Measurements from ENCODE around the gene DKK3.

Gene DKK3

DNA sequence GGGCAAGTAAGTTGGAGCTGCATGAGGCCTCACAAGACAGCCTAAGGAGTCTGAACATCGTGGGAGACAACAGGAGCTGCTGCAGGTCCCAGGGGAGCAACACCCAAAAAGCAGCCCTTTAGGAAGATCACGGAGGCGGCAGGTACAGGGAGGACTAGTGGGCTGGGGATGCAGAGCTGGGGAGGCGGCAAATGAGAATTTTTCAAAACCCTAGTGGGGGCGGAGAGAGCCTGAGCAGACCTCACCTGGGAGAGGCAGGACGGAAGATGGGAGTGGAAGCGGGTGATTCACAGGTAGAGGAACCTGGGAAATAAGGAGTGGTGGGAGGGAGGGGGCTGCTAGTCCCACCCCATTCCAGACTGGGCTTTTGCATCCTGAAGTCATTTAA, 42.1 kb downstream of the DKK3 start:
- DNase-seq, result no peak

DNA sequence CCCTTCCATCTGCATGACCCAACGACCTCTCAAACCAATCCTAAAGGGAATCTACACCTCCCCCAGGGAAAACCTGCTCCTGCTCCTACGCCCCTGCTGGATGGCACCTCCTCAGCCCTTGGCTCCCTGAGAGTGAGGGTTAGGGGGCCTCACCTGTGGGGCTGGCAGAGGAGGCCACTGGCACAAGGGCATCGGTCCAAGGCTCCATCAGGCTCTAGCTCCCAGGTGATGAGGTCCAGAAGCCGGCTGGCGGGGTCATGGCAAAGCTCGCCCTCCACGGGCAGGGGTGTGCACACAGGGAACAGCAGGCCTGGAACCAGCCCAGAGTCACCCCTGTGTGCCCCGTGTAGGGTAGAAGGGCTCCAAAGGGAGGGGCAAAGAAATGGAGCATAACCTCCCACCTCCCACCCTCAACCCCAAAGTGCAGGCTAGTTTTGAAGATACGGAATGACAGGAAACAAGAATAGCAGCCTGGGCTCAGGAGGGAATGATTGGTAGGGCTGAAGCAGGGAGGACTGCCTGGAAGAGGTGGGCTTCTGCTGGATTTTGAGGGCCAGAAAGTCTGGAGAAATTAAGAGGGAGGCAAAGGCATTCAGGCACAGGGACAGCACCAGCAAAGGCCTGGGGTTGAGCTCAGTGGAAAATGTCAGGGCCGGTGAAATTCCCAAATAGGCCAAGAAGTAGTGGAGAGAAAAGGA, 42.6 kb downstream of the DKK3 start:
- DNase-seq, result no peak

DNA sequence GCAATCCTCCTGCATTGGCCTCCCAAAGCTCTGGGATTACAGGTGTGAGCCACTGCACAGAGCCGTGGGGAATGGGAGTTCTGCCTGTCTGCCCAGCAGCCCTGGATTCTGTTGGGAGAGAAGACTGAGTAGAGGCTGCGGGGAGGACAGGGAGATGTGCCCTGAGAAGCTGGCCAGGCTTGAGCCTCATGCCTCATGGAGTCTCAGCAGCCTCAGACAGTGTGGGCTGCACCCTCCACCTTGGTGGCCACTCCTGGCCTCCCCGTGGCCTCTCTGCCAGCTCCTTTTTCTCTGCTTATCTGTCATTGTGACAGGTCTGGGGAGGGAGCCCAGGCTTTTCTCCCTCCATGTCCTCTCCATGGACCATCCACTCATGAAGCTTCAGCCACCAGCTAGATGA, 43.2 kb downstream of the DKK3 start:
- no peak for DNase-seq

DNA sequence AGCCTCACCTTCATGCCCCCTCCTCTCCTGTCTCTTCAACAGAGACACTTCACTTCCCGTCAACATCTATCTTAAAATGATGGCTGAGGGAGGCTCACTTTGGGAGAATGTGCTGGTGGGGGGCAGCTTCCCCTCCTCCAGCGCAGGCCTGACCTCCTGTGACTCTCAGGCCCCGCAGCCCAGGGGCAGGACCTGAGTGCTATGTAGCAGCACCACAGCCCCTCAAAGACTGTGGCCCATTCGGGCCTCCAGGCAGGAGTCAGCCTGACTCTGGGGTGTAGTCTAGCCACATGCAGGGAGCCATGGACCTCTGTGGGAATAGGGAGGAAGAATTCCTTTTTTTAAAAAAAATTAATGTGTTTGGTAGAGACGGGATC, 43.7 kb downstream of the DKK3 start:
- no peak for DNase-seq

DNA sequence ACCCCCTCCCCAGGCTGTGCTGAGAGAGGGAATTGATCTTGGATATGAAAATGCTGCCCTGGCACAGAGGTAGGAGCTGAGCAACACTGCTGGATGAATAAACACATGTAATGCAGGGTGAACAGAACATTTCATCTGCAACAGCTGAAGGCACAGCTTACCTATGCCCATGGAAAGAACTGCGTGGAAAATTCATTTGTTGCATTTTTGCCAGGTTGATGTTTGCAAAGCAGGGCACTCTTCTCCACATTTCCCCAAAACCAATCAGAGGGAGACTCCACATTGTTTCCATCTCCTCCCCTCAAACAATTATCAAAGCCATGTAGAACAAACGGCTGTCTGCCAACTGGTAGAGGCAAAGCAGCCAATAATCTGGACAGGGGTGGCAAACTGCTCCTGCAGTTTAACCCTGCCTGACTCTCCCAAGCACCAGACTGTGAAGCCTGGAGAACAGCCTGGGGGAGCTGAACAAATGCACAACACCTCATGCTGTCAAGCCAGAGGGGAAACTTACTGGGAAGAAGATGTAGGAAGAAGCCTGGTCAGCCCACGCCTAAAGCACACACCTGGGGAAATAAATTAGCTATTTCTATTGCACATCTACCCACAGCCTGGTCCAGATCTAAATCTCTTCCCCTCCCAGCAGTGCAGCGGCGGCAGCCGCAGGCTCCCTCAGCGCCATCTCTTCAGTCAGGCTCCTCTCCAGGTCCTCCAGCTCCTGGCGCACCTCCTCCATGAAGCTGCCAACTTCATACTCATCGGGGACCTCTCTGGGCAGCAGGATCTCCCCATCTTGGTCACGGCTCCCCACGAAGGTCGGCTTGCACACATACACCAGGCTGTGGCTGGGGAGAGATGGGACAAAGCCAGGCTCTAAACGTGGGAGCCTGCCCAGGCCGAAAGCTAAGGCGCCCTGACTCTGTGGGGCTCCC, 44.3 kb downstream of the DKK3 start:
- no peak for DNase-seq

DNA sequence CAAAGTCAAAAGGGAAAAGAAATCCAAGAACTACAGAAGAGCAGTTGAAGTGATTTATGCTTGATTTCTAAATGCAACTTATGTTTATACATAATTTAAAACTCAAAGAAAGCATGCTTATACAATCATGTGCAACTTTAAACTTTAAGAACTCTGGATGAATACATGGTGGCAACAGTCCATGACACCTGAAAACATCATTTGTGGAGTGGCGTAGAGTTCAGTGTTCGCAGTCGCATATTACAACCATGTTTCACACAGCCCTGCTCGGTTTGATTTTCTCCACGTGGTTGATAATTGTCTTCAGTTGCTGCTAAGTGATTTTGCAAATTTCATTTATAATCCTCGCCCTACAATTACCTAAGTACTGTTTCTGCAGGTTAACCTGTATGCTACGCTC, 45.4 kb downstream of the DKK3 start:
- DNase-seq, result no peak

DNA sequence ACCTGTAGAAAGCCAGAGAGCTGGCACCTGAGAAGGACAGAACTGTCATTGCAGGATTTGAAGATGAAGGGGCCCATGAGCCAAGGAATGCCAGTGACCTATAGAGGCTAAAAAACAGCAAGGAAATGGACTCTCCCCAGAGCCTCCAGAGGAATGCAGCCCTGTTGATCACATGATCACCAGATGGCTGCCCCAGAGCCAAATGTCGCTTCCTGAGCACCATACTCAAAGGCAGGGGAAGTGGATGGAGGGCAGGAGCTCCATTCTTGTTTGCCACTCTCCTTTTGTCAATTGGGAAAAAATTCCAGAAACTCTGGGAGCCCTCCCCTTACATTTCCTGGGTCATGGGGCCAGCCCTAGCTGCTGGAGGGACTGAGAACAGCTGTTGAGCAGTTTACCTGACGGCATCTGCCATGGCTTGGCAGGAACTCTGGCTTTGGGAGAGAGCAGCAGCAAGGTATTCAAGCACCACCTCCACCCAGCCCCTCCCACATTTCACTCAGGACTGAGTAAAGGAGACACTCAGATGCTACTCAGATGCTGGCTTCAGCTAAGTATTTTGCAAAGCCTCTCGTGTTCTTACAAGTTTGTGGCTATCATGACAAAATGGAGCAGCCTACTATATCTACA, 46.9 kb downstream of the DKK3 start:
- DNase-seq, result no peak

DNA sequence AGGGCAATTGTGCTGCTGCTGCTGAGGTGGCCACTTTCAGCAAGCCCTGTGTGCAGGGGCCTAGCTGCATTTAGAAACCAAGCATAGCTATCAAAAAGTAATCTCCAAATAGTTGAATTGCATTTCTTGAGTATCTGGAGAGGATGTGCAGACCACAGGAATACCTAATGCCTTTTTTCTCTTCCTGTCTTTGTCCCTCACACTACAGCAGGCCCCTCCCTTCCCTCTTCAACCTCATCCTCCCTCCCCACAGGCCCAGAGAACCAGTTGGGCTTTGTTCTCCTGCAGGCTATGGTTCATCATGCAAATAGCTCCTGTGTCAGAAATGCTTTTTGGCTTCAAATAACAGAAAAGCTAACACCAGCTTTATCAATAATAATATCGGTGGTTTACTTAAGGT, 47.7 kb downstream of the DKK3 start:
- no peak for DNase-seq

DNA sequence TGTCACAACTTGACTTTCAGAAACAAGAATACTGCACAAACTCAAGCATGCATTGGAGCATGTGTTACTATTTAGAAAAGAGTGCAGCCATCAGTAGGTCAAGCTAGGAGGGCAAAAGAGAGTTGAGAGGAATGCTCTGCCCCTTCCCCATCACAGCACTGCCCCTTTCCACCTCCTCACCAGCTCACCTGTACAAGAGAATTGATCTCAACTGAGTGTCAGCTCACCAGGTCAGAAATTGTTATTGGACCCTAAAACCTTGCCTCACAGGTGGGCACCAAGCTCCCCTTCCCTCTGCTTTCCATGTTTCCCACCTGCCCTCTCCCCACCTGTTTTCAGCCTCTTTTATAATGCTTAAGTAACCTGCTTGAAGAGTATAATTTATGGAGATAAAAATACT, 48.8 kb downstream of the DKK3 start:
- DNase-seq, result no peak

DNA sequence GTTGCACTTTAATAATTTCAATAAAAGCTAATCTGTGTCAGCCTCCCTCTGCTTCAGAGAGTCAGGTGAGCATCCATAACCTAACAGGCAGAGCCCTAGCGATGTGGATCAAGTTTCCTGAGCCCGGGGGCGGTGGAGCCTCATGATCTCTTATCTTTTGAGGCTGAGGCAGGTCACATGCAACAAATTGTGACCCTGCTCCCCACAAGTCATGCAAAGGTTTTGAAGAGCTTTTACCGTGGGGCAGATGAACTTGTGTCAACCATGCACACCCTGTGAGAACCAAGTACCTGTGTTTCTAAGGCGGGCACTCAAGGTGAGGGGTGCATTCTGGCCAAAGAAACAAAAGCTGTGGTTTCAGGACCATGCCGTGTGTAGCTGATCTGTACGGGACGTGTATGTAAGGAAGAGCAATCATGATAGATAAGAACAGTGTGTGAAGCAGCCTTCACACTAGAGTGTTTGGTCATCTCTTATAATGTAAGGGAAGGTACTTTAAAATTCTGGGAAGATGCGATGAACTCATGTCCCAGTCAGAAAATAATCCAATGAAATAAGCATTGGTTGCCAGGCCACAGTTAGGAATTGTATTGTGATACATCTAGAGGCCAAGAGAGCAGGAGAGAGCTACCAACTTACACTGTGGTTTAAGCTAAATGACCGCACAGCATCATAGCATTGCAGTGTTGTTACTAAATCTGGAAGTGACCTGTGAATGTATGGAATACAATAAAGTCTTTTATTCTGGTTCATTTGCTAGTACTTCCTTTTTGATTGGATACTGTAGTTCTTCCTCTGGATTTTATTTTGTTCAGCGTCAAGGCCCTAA, 49.8 kb downstream of the DKK3 start:
- DNase-seq, result no peak

DNA sequence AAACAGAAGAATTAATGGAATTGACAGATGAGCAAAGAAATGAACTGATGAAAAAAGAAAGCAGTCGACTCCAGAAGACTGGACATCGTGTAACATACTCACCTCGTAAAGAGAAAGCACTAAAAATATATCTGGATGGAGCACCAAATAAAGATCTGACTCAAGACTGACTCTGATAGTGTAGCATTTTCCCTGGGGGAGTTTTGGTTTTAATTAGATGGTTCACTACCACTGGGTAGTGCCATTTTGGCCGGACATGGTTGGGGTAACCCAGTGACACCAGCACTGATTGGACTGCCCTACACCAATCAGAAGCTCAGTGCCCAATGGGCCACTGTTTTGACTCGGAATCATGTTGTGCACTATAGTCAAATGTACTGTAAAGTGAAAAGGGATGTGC, 52.4 kb downstream of the DKK3 start:
- DNase-seq, result no peak

DNA sequence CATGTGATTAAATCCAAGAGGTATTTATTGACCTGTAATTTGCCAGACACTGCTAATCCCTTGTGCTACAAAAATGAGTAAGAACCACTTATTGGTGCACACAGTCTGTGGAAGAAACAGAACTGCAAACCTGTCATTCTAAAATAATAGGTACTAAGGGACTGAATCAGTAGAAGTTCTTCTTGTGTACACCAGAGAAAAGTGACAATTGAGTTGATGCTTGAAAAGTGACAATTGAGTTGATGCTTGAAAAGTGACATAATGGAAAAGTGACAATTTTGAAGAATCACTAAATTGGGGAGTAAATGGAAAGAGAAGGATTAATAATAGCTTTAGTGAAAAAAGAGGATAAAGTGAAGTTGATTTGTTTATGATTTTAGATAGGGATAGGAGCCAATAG, 56.4 kb downstream of the DKK3 start:
- DNase-seq, result no peak

DNA sequence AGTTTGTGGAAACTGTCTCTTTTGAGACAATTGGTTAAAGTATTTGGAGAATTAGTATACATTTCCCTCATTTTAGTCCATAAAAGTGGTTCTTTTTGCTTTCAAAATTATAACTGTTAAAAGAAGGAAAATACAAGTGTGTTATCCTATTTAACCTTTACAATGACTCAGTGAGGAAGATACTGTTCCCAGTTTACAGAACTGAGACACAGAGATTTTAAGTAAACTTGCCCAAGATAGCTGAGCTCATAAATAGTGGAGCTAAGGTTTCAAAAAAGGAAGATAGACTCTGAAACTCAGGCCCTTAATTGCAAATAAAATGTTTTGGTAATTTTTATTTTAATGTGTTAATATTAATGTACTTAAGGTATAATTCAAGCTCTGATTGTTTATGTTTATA, 58.9 kb downstream of the DKK3 start:
- no peak for DNase-seq

DNA sequence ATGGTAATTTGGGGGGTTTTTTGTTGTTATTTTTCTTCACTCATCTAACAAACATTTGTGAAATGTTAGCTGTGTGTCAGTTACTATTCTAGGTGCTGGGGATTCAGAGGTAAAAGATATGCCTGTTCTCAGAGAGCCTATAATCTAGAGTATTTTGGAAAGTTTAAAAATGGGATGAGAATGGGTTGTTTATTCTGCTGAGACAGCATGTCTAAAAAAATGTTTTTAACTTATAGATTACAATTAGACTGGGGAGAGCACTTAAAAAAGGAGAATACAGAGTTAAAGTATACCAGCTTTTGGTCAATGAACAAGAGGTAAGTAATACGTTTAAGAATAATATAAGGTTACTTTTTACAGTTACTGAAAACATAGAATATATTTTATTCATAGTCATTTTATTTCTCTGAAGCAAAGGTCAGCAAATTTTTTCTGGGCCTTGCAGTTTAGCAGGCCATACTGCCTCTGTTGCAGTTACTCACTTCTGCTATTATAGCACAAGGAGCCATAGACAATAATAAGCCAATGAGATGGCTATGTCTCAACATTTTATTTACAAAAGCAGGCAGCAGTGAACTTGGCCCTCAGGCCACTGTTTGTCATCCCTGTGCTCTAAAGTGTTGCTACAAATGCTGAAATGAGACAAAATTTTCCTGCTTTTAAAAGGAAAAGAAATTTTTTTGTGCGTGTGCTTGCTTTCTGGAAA, 60.0 kb downstream of the DKK3 start:
- DNase-seq, result no peak

DNA sequence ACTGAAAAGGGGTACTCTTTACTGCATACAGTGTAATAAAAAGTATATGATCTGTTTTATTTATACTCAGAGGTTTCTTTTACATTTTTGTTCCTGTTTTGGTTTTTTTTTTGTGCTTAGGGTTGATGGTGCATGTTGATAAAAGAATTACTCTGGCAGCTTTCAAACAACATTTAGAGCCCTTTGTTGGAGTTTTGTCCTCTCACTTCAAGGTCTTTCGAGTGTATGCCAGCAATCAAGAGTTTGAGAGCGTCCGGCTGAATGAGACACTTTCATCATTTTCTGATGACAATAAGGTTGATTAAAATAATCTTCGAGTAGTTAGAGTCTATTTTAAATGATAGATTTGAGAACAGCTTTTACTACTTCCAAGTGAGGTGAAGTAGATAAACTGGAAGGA, 60.6 kb downstream of the DKK3 start:
- no peak for DNase-seq

DNA sequence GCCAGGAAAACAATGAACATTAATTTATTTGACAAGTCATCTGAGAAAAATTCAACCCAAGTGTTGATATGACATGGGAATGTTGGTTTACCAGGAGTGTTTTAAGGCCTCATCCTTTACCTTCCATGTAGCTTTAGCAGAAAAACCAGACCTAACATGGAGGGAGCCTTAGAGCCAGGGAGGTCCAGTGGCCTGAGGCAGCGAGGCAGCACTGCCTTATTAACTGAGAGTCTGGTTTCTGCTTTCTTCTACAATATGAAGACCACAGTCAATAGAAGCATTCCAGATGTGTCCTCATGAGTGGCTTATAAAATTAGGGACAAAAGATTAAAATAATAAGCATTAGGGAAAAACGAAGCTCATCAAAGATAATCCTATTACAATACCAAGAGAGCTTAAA, 61.5 kb downstream of the DKK3 start:
- no peak for DNase-seq

DNA sequence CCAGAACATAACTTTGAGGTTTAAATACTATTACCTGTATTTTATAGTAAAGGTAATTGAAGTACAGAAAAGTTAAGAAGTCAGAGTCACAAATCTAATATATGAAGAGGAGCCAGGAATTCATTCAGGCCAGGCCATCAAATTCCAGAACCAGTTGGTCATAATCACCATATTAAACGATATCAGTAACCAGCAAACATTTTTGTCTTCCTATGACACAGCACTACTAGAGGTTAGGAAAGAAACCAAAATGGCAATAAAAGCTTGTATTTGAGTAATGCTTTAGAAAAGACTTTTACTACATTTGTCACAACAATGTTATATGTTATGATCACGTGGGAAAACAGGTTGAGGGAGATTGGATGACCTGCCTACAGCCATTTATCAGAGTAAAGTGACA, 62.2 kb downstream of the DKK3 start:
- DNase-seq, result no peak

DNA sequence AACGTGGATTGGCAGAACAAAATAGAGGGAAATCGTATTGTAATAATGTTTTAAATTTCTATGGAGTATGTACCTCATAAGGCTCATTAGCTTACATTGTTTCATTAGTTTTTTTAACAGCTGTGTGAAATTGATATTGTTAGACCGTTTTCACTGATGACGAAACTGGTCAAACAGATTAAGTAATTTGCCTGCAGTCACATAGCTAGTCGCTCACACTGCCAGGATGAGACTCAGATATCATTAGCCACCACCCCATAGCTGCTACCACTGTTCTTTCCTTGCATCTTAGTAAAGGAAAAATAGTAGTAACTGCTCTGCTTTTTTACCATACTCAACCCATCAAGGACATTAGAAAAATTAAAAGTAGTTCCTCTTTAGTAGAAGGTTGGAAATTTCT, 64.0 kb downstream of the DKK3 start:
- no peak for DNase-seq

DNA sequence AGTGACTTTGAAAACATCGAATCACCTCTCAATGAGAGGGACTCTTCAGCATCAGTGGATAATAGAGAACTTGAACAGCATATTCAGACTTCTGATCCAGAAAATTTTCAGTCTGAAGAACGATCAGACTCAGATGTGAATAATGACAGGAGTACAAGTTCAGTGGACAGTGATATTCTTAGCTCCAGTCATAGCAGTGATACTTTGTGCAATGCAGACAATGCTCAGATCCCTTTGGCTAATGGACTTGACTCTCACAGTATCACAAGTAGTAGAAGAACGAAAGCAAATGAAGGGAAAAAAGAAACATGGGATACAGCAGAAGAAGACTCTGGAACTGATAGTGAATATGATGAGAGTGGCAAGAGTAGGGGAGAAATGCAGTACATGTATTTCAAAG, 65.8 kb downstream of the DKK3 start:
- no peak for DNase-seq

DNA sequence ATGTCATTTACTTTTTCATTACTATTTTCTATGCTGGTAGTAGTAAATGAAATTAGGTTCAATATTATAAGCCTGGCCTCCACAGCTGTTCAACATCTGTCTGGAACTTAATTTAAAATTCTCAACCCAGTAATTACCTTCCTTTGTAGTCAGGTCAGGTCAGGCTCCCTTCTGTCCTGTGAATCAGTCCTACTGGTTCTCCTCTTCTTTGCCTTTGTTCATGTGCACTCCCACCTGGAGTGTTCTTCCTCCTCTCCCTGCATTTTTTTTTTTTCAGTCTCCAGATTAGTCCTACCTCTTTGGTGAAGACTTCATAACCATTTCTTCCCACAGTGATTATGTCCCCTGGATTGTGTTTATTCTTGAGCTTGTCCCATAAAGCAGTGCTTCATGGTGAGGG, 67.9 kb downstream of the DKK3 start:
- no peak for DNase-seq

DNA sequence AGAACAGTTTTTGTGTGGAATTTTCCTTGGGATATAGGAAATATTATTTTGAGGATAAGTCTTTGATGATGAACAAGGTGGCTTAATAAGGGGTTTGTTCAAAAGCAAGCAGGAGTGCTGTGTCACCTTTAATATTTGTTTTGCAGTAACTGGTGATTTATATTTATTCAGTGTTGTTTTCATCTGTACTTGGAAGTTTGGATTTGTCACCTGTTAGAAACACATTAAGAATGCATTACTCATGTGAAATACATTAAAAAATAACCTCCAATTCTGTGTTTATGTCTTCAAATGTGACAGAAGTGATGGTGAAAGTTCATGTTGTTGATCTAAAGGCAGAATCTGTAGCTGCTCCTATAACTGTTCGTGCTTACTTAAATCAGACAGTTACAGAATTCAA, 70.5 kb downstream of the DKK3 start:
- no peak for DNase-seq

DNA sequence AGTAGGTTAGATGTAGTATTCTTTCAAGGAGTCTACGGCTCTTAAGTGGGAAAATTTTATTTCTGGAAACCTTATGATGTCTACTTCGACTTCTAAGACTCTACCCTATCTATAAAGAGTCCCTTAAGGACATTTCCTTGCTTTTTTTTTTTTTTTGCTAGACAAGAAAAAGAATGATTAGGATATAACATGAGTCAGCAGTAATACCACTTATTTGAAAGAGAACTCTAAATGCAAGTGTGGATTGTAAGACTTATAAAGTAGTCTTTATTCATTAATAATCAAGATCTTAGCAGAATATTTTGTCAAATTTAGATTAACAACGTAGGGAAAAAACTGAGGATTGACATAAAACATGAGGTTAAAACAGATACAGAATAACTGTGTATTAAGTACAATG, 71.0 kb downstream of the DKK3 start:
- no peak for DNase-seq

DNA sequence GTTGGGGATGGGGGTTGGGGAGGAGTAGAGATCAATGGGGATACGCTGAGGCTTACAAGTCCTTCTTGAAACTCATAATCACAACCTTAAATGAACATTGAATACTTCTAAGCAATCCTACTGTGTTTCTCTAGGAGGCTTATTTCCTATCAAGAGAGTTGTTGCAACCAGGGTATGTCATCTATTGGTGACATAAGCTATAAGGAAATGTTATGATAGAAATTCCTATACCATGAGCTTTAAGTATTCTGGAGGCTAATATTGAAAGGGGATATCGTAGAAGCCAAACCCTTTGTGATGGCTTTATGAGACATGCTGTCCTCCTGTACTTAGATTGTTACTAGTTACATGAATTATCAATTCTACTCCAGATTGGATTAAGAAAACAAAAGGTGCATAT, 72.9 kb downstream of the DKK3 start:
- no peak for DNase-seq

All from activated CD4-positive, CD25-positive, alpha-beta regulatory T cell (primary cell).